Ovary (tissue), 3 donors: ENCODE results near the gene CYGB.
"Not testable (repeated sequence)": the region's sequence is repeated elsewhere in the genome, so short reads cannot be mapped to it uniquely, and the experiment has no call there.

Experiments
- CTCF ChIP-seq, 3 donors: fragments of 450-650 bp in 2 of 3; fragments of 200-600 bp in 1 of 3; IDR thresholded peaks; one replicate each; pipeline versions ENCODE4 v1.5.1 to v1.8.0; 2016 to 2022; ENCODE audit warnings: antibody characterized with exemption in 3 of 3, mild to moderate bottlenecking in 1 of 3
- EP300 ChIP-seq: sonication (generic); formaldehyde crosslinking; IDR thresholded peaks from one replicate; pipeline ENCODE4 v1.6.1; 2017; ENCODE audit warnings: antibody characterized with exemption
- donor health status: DM: no; HTN: no; CAD: no.

- not testable (repeated sequence) for TF ChIP-seq CTCF (IDR thresholded peaks at IDR 0.05); EP300
These were observed 3.7 kb downstream of the CYGB start for GRCh38 chr17:76533640-76534359.
